HG03571 (cell line): Measurements from ENCODE around the gene ZNF32.
"Not testable (repeated sequence)": the region's sequence is repeated elsewhere in the genome, so short reads cannot be mapped to it uniquely, and the experiment has no call there.

Experiments used
- ATAC-seq: cut with Tn5 transposase; IDR thresholded peaks from one replicate; pipeline ENCODE4 v1.9.1; 2021; ENCODE audit not compliant: unreplicated experiment

Gene ZNF32

DNA sequence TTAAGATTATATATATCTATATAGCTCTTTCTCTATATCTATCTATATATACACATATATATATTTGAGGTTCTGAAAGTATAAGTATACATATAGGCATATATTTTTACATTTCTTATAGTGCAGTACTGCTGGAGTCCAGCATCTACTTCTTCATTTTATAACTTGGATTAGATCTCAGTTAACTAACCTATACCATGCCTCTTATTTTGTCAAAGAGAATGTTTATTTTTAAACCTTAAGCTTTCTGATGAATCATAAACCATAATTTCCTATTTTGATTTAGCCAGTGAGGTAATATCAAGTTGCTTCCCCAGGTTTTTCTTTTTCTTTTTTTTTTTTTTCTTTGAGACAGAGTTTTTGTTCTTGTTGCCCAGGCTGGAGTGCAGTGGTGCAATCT, 8.1 kb downstream of the ZNF32 start:
- ATAC-seq = no peak

DNA sequence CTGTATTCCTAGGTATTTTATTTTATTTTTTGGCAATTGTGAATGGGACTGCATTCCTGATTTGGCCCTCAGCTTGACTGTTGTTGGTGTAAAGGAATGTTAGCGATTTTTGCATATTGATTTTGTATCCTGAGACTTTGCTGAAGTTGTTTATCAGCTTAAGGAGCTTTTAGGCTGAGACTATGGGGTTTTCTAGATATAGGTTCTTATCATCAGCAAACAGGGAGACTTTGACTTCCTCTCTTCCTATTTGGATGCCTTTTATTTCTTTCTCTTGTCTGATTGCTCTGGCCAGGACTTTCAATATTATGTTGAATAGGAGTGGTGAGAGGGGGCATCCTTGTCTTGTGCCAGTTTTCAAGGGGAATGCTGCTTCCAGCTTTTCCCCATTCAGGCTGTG, 12.9 kb downstream of the ZNF32 start:
- not testable (repeated sequence) for ATAC-seq

DNA sequence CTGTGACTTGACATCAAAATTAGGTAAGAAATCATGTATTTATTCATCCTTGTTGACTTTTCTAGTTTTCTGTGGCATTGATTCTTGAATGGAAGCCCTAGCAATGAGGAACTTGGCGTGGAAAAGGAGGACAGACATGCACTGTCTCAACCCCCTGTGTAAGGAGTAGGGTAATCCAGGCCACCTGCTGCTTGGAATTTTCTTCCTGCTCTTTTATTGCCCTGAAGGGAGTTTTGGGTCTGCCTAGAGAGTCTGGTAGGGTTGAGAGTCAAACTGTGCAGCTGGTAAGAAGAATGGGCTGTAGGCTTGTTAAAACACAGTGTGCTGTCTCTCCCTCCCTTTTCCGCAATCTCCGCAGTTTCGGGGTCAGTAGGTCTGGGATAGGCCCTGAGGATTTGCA, 19.7 kb downstream of the ZNF32 start:
- ATAC-seq = no peak

DNA sequence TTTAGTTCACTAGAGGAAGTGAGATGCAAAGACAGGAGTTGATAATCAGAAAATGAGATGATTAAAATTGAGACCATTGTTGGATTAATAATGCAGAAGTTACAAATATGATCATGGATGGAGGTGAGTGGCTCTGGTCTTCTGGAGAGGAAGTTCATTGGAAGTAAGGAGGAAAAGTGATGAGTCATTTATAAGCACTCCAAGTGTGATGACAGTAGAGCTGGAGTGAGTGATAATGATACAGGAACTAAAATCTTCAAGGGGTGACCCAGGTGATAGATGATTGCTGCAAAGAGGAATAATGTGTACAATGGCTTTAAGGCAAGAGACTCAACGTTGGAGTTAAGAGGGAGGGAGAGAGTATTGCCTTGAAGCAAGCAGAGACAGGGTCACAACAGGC, 20.7 kb downstream of the ZNF32 start:
- no peak for ATAC-seq

DNA sequence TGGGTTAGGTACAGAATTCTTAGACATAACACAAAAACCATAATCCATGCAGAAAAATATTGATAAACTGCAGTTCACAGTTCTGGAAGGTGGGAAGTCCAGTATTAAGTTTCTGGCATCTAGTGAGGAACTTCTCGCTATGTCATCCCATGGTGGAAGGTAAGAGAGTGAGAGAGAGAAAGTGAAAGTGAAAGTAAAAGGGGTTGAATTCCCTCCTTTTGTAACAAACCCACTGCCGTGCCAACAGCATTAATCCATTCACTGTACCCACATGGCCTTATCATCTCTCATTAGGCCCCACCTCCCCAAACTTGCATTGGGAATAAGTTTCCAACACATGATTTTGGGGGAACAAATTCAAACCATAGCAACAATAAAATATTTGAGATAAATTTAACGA, 25.3 kb downstream of the ZNF32 start:
- ATAC-seq = no peak

DNA sequence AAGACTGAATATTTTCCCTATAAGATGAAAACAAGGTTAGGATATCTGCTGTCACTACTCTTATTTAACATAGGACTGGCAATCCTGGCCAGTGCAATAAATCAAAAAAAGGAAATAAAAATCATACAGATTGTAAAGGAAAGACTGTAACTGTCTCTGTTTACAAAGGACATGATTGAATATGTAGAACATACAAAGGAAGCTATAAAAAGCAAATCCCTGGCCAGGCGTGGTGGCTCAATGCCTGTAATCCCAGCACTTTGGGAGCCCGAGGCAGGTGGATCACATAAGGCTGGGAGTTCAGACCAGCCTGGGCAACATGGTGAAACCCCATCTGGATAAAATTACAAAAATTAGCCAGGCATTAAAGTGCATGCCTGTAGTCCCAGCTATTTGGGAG, 26.6 kb downstream of the ZNF32 start:
- no peak for ATAC-seq

DNA sequence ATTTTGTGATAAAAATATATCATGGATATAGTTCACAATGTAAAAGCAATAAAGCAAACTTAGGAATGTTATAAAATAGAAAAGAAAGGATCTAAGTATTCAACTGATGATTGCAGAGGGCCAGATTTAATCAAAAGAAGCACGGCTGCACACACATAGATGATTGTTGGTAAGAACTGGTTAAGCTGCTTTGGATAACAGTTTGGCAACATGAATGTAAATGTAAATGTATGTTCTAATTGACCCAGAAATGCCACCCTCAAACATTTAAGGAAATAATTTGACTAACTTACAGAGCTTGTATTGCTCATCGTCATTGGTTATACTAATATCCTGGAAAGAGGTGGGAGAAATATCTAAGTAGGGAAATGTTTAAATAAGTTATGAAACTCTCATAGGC, 29.3 kb downstream of the ZNF32 start:
- ATAC-seq = no peak

DNA sequence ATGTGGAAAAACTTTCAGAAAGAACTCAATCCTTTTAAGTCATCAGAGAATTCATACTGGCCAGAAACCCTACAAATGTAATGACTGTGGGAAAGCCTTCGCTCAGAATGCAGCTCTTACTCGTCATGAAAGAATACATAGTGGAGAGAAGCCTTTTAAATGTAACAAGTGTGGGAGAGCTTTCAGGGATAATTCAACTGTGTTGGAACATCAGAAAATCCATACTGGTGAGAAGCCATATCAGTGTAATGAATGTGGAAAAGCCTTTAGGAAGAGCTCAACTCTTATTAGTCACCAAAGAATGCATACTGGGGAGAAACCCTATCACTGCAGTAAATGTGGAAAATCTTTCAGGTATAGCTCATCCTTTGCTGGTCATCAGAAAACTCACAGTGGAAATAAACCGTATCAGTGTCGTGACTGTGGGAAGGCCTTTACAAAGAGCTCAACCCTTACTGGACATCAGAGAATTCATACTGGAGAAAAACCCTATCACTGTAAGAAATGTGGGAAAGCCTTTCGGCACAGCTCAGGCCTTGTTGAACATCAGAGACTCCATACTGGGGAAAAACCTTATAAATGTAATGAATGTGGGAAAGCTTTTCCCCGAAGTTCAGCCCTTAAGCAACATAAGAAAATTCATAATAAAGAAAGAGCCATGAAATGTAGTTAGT, 31.8 kb downstream of the ZNF32 start:
- no peak for ATAC-seq

DNA sequence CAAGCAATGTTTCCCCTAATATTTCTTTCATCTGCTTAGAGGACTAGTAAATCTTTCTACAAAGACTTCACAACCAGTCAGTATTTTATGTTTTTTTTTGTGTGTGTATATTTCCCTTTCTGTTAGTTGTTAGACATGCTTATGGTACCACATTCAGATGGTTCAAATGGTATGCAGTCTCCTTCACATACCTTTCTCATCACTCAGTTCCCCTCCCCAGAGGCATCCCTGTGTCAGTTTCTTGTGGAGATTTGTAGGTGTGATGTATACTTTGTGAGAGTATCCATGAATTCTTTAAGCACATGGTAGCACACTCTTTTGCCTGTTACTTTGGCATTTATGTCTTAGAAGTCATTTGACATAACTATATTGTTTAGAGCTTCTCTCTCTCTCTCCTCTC, 38.0 kb downstream of the ZNF32 start:
- no peak for ATAC-seq

DNA sequence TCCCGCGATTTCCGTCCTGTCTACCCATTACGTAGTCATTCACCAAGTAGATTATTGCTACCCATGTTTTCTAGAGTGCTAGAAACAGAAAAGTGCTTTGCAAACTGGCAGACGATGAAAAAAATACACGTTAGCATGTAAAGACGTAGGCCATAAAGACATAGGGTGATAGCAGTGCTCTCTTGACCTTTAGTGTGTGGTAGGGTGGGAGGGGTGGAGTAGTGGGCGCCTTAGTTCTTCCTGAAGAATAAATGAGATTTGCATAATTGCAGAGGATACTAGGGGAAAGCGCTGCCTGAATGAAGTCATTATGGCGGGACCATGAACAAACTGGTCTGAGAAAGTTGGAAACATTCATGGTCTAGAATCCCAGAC, 41.5 kb downstream of the ZNF32 start:
- no peak for ATAC-seq

DNA sequence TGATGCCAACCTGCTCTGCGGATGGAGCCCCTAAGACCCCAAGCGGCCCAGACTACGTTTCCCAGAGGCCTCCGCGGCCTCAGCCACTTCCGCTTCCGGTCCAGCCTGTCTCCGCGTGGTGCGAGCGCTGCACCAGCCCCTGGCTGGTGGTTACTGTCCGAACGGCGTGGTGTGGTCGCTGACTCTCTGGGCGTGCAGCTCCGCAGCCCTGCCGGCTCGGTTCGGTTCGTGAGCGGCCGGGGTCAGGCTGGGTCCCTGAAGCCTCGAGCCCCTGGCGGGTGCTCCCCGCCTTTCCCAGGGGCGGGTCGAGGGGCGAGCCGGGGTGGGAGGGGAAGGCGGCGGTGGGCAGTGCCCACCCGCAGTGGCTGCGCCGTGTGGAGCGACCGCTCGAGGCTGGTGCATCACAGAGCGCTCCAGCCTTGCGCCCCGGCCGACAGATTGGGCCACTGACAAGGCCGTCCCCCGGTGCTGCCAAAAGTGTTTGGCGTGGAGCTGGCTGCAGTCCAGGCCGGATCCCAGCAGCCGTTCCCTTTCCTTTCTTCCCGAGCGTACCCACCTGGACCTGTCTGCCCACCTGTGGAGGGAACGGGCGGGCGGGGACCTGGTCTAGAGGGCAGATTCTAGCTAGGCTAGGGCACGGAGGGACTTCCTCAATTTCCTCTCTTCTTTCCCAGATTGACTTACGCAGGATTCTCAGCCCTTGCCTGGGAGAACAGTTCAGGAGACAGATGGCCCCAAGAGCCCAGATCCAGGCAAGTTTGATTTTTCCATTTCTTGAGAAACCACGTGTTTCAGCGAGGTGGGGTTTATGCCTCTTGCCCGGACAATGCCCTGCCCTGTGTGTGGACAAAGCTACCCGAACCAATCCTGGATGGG, 42.1 kb downstream of the ZNF32 start, which contains the start of gene ZNF485:
Gene ZNF485 (plus strand): TSS at position 116 of the 876 bp plus-strand sequence. CDS start 613 bp downstream, at position 729.
- peak; percentile 99 for ATAC-seq

DNA sequence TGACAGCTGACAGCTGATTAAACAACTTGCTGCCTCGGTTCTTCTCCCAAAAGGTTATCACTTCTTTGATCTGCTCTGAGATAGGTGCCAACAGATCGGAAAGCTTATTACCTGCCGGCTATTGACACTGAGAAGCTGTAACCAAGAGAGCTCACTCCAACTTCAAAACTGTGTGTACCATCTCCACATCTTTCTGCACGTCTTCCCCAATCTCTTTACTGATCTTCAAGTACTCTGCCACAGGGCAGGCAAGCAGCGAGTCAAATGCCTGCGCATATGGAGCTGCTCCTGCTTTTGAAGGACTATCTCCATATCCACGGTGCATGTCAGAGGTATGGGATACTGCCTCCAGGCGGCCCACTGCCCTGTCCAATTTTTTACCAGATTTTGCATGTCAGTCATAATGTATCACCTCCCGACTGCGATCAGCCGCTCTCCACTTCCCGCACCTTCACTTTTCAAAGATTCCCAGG, 42.8 kb downstream of the ZNF32 start:
- peak; percentile 14 for ATAC-seq

DNA sequence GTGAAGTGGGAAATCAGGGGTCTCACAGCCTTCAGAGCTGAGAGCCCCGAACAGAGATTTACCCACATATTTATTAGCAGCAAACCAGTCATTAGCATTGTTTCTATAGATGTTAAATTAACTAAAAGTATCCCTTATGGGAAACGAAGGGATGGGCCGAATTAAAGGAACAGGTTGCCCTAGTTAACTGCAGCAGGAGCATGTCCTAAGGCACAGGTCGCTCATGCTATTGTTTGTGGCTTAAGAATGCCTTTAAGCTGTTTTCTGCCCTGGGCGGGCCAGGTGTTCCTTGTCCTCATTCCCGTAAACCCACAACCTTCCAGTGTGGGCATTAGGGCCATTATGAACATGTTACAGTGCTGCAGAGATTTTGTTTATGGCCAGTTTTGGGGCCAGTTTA, 47.1 kb downstream of the ZNF32 start:
- ATAC-seq = not testable (repeated sequence)

DNA sequence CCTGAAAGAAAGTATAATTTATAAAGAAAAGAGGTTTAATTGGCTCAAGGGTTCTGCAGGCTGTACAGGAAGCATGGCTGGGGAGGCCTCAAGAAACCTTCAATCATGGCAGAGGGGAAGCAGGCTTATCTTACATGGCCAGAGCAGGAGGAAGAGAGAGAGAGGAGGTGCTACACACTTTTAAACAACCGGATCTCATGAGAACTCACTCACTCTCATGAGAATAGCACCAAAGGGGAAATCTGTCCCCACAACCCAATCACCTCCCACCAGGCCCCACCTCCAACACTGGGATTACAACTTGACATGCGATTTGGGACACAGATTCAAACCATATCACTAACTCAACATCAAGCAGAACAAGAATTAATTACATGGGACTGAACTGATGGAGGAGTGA, 49.3 kb downstream of the ZNF32 start:
- no peak for ATAC-seq

DNA sequence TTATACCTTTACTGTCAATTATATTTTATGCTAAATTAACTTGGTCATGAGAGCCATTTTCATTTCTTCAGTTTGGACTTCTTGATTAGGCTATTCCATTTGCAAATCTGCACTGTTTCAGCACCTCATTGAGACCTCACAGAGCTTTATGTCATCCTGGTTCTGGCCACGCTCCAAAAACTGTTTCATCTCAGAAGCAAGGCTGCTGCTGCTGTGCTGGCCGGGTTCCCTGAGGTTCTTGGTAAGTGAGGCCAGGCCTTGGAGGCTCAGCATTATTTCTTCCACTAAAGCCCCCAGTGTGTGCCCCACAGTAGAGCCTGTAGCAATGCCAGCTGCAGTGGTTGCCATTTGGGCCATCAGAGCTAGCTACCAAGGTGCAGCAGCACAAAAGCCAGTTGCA, 50.2 kb downstream of the ZNF32 start:
- no peak for ATAC-seq

DNA sequence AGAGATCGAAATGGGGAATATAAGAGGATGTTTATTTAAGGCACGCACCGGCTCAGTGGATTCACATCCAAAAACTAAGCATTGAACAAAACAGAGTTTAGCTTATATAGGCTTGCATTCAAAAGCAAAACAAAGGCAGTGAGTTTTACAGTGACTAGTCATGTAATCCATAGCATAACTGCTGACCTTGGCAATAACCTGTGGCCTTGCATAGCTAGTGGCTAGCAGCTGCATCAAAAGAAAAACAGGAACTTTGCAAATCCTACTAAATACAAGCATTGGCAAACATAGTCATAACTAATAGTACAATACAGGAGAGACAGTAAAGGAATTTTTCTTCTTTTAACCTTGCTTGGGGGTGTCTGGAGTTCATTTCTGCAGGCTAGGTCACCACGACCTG, 52.1 kb downstream of the ZNF32 start:
- ATAC-seq = no peak

DNA sequence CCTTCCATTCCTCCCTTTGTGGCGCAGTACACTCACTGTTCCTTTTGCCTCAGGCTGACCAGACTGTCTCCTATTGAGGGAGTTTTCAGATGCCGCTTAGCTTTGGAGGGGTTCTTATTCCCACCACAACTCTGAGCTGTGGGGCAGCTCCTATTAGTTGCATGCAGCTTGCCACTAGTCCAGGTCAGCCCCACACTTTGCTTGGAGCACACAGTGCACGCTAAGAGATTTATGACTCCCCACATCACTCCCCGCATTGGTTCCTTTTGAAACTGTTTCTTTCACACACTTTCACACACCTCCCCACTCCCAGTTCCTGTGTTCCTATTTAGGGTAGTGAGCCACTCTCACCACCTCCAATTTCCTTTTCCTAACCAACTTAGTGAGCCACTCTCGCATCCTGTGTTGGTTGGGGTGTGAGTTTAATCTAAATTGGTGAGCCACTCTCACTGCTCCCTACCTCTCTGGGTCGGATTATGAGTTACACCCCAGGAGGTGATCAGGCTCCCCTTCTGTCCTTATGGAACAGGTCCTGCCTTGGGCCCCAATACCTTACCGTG, 52.9 kb downstream of the ZNF32 start:
- ATAC-seq = peak; percentile 59

DNA sequence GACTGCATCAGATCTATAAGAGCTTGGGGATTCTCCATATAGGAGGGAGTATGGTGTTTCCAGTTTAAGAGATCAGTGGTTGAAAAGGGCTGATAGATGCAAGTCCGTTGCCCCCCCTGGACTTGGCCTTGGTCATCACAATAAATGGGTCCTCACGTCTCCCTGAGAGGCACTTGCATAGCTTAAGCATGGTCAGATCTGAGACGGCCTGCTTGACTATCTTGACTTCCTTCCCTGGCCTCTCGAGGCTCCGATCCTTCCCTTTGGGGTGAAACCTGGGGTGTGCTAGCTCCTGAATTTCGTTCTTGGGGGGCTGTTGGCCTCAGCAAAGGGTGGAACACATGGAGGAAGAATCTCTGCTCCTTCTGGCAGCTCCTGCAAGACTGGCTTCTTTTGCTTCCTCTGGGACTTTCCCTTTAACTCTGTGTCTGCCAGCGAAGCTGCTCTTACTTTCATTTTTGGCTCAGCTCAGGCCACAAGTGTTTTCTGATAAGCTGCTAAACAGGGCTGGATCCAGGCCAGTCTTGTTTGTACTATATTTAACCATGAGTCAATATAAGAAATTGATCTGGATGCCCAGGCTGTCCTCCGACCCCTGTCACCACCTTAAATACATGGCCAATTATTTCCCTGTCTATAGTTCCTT, 53.6 kb downstream of the ZNF32 start:
- ATAC-seq = peak; percentile 90
